ENCODE data around the gene TAAR8.

The TAAR8 gene

GRCh38 chr6:132506869-132507808, 45.3 kb upstream of the TAAR8 start:
- peaks cover 11% of the 10 kb centered on the region for H3K4me1 ChIP-seq (ENCODE audit: insufficient read depth, poor library complexity, severe bottlenecking)

GRCh38 chr6:132511210-132511830, 41.2 kb upstream of the TAAR8 start:
- no peak for ATAC-seq (ENCODE audit: low read depth)
- no peak for TF ChIP-seq CTCF (IDR thresholded peaks at IDR 0.05; ENCODE audit: poor library complexity, severe bottlenecking)
- Histone ChIP-seq H3K4me1 (ENCODE audit: insufficient read depth, poor library complexity, severe bottlenecking) (peaks cover 16% of the 10 kb centered on the region), H3K36me3 (ENCODE audit: low read depth) (no peaks in the 10 kb centered on the region), H3K27me3 (ENCODE audit: insufficient read depth, poor library complexity, severe bottlenecking) (no peaks in the 10 kb centered on the region), H3K9me3 (ENCODE audit: severe bottlenecking) (peaks cover 4% of the 10 kb centered on the region), H3K4me3 (ENCODE audit: severe bottlenecking) (peak overlapping the region; percentile 78), H3K27ac (ENCODE audit: poor library complexity, severe bottlenecking) (no peak overlapping the region)
- no peak for DNase-seq (ENCODE audit: low spot score)

More at GRCh38 chr6:132506869-132507808, 45.3 kb upstream of the TAAR8 start:
- no peak overlapping the region for H3K4me3 ChIP-seq (ENCODE audit: severe bottlenecking)
- peaks cover 6% of the 10 kb centered on the region; the same call in 1 of the 2 replicates for H3K36me3 ChIP-seq (ENCODE audit: low read depth)
- H3K27ac ChIP-seq (ENCODE audit: poor library complexity, severe bottlenecking): no peak overlapping the region
- ATAC-seq (ENCODE audit: low read depth) (no peak), DNase-seq (ENCODE audit: low spot score) (no peak)
- TF ChIP-seq CTCF (IDR thresholded peaks at IDR 0.05; ENCODE audit: poor library complexity, severe bottlenecking): no peak
- no peaks in the 10 kb centered on the region for H3K27me3 ChIP-seq (ENCODE audit: insufficient read depth, poor library complexity, severe bottlenecking)
- peaks cover 4% of the 10 kb centered on the region for H3K9me3 ChIP-seq (ENCODE audit: severe bottlenecking)

- no peak for ATAC-seq (ENCODE audit: low read depth)
Measured at GRCh38 chr6:132511831-132512220, 40.6 kb upstream of the TAAR8 start.

GRCh38 chr6:132512342-132512637, 40.2 kb upstream of the TAAR8 start:
- Histone ChIP-seq H3K36me3 (ENCODE audit: low read depth) (no peaks in the 10 kb centered on the region), H3K4me1 (ENCODE audit: insufficient read depth, poor library complexity, severe bottlenecking) (peaks cover 16% of the 10 kb centered on the region), H3K4me3 (ENCODE audit: severe bottlenecking) (peak overlapping the region; percentile 78), H3K27me3 (ENCODE audit: insufficient read depth, poor library complexity, severe bottlenecking) (no peaks in the 10 kb centered on the region), H3K27ac (ENCODE audit: poor library complexity, severe bottlenecking) (peak overlapping the region; percentile 27), H3K9me3 (ENCODE audit: severe bottlenecking) (peaks cover 4% of the 10 kb centered on the region)
- no peak for TF ChIP-seq CTCF (IDR thresholded peaks at IDR 0.05; ENCODE audit: poor library complexity, severe bottlenecking)
- DNase-seq (ENCODE audit: low spot score) (no peak), ATAC-seq (ENCODE audit: low read depth) (no peak)

More at GRCh38 chr6:132511831-132512220, 40.6 kb upstream of the TAAR8 start:
- TF ChIP-seq CTCF (IDR thresholded peaks at IDR 0.05; ENCODE audit: poor library complexity, severe bottlenecking): no peak
- peaks cover 4% of the 10 kb centered on the region for H3K9me3 ChIP-seq (ENCODE audit: severe bottlenecking)
- H3K36me3 ChIP-seq (ENCODE audit: low read depth): no peaks in the 10 kb centered on the region
- no peaks in the 10 kb centered on the region for H3K27me3 ChIP-seq (ENCODE audit: insufficient read depth, poor library complexity, severe bottlenecking)
- no peak for DNase-seq (ENCODE audit: low spot score)
- H3K27ac ChIP-seq (ENCODE audit: poor library complexity, severe bottlenecking): peak overlapping the region; percentile 27
- H3K4me3 ChIP-seq (ENCODE audit: severe bottlenecking): peak overlapping the region; percentile 78
- H3K4me1 ChIP-seq (ENCODE audit: insufficient read depth, poor library complexity, severe bottlenecking): peaks cover 16% of the 10 kb centered on the region
